ENCODE results near the gene UNK.
"Not testable (repeated sequence)": the region's sequence is repeated elsewhere in the genome, so short reads cannot be mapped to it uniquely, and the experiment has no call there.

The UNK gene

DNA sequence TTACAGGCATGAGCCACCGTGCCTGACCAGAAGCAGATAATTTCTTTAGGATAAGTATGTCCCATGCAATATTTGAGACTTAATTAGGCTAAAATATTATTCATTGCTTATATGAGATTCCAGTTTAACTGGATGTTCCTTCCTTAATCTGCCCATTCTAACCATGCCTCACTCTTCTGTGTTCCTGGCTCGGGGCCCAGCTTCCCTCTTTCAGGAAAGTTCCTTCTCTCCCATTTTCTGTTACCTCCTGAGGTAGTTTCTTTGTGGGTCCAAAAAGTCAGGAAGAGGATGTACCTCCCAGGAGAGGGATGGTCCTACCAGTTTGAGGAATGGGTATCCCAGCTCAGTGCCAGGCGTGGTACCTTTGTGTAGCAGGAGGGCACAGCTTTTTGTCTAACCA is 23.3 kb downstream of the UNK start:
- Mint-ChIP-seq H3K9me3 (no peaks in the 10 kb centered on the region), H3K4me1 (peaks cover 13% of the 10 kb centered on the region), H3K27ac (no peak overlapping the region)

GRCh38 chr17:75808549-75808904 is 23.9 kb downstream of the UNK start:
- Mint-ChIP-seq H3K27me3 (no peaks in the 10 kb centered on the region), H3K4me1 (peaks cover 8% of the 10 kb centered on the region), H3K9me3 (no peaks in the 10 kb centered on the region), H3K4me3 (no peak overlapping the region), H3K36me3 (no peaks in the 10 kb centered on the region), H3K27ac (peak overlapping the region; percentile 68)

More for the DNA sequence above, 23.3 kb downstream of the UNK start:
- Mint-ChIP-seq H3K36me3 (no peaks in the 10 kb centered on the region), H3K4me3 (no peak overlapping the region), H3K27me3 (no peaks in the 10 kb centered on the region)

GRCh38 chr17:75808905-75809621 is 24.5 kb downstream of the UNK start:
- Mint-ChIP-seq H3K27ac (no peak overlapping the region), H3K36me3 (no peaks in the 10 kb centered on the region), H3K27me3 (no peaks in the 10 kb centered on the region), H3K4me1 (peaks cover 3% of the 10 kb centered on the region), H3K9me3 (no peaks in the 10 kb centered on the region), H3K4me3 (no peak overlapping the region)

GRCh38 chr17:75809631-75810111 is 25.1 kb downstream of the UNK start:
- peaks cover 3% of the 10 kb centered on the region for H3K4me1 Mint-ChIP-seq
- no peaks in the 10 kb centered on the region for H3K27me3 Mint-ChIP-seq
- H3K9me3 Mint-ChIP-seq: no peaks in the 10 kb centered on the region

GRCh38 chr17:75810216-75810615 is 25.6 kb downstream of the UNK start:
- H3K36me3 Mint-ChIP-seq: no peaks in the 10 kb centered on the region
- no peak overlapping the region for H3K27ac Mint-ChIP-seq
- no peaks in the 10 kb centered on the region for H3K27me3 Mint-ChIP-seq
- no peak overlapping the region for H3K4me3 Mint-ChIP-seq
- peaks cover 3% of the 10 kb centered on the region for H3K4me1 Mint-ChIP-seq
- H3K9me3 Mint-ChIP-seq: no peaks in the 10 kb centered on the region

More at GRCh38 chr17:75809631-75810111, 25.1 kb downstream of the UNK start:
- Mint-ChIP-seq H3K36me3 (no peaks in the 10 kb centered on the region), H3K4me3 (no peak overlapping the region), H3K27ac (no peak overlapping the region)

DNA sequence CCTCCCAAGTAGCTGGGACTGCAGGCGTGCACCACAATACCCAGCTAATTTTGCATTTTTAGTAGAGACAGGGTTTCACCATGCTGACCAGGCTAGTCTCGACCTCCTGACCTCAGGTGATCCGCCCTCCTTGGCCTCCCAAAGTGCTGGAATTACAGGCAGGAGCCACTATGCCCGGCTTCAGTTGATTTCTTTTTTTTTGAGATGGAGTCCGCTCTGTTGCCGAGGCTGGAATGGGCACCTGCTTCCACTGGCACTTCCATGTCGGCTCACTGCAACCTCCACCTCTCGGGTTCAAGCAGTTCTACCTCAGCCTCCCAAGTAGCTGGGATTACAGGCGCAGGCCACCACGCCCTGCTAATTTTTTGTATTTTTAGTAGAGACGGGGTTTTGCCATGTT is 26.1 kb downstream of the UNK start:
- not testable (repeated sequence) for H3K4me1 Mint-ChIP-seq, H3K9me3 Mint-ChIP-seq, H3K27ac Mint-ChIP-seq, H3K36me3 Mint-ChIP-seq, H3K27me3 Mint-ChIP-seq, H3K4me3 Mint-ChIP-seq

DNA sequence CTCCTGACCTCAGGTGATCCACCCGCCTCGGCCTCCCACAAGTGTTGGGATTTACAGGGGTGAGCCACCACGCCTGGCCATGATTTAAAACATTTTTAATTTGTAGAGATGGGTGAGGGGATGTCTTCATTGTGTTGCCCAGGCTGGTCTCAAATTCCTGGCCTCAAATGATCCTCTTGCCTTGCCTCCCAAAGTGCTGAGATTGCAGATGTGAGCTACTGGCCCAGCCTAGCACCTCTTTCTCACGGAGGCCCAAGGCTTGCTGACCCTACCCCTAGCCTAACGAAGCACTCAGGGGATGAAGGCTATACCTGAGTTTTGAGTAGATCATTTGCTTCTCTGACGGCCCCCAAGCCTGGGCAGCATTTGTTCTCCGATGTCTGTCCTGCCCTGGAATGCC is 26.6 kb downstream of the UNK start:
- Mint-ChIP-seq H3K4me3 (no peak overlapping the region), H3K27ac (no peak overlapping the region), H3K9me3 (no peaks in the 10 kb centered on the region), H3K36me3 (no peaks in the 10 kb centered on the region), H3K27me3 (no peaks in the 10 kb centered on the region), H3K4me1 (peaks cover 3% of the 10 kb centered on the region)

GRCh38 chr17:75812096-75813013 is 27.7 kb downstream of the UNK start:
- no peaks in the 10 kb centered on the region for H3K27me3 Mint-ChIP-seq
- peaks cover 3% of the 10 kb centered on the region for H3K4me1 Mint-ChIP-seq
- H3K27ac Mint-ChIP-seq: no peak overlapping the region
- no peak overlapping the region for H3K4me3 Mint-ChIP-seq
- no peaks in the 10 kb centered on the region for H3K36me3 Mint-ChIP-seq
- H3K9me3 Mint-ChIP-seq: no peaks in the 10 kb centered on the region

DNA sequence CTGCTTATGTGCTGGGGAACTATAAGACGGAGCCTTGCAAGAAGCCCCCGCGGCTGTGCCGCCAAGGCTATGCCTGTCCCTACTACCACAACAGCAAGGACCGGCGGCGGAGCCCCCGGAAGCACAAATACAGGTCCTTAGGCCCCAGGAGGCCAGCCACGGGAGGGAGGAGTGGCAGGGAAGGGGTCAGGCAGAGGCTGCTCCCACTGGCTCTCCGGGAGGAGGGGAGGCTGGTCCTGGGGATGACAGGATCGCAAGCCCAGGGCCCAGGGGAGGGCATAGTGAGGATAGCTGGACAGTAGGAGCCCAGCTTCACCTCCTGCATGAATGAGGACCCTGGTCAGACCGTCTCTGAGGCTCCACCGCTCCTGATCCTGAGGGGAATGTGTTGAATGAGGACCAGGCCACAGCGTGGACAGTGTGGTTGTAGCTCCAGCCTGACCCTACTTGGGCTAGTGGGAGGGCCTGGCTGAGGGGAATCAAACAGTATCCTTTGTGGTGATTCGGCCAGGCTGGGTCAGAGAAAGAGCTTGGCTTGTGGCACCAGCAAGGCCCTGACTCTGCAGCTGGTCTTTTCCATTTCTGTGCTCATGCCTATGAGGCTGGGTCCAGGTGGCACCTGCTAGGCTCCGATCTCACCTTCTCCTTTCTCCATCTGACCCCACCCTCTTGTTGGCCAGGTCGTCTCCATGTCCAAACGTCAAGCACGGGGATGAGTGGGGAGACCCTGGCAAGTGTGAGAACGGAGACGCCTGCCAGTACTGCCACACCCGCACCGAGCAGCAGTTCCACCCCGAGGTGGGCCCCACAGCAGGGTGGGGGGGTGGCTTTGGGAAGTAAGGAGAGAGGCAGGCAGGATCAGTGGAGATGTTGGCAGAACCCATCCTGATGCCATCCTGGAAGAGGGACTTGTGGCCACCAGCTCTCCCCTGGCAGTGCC is 28.7 kb downstream of the UNK start:
- Mint-ChIP-seq H3K36me3 (no peaks in the 10 kb centered on the region), H3K9me3 (no peaks in the 10 kb centered on the region), H3K27me3 (no peaks in the 10 kb centered on the region), H3K4me1 (peaks cover 3% of the 10 kb centered on the region), H3K4me3 (no peak overlapping the region), H3K27ac (no peak overlapping the region)

DNA sequence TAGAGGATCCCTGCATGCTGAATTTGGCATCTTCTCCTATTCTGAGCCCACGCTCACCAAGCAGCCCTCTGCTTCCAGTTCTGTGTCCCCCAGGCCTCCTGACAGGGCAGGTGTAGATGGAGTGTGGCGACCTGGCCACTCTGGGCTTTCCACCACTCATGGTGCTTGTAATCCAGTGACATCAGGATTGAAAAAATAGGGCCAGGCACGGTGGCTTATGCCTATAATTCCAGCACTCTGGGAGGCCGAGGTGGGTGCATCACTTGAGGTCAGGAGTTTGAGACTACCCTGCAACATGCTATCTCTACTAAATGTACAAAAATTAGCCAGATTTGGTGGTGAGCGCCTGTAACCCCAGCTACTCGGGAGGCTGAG is 29.4 kb downstream of the UNK start:
- no peaks in the 10 kb centered on the region for H3K4me1 Mint-ChIP-seq
- no peaks in the 10 kb centered on the region for H3K9me3 Mint-ChIP-seq
- H3K27ac Mint-ChIP-seq: no peak overlapping the region
- H3K4me3 Mint-ChIP-seq: no peak overlapping the region
- H3K27me3 Mint-ChIP-seq: no peaks in the 10 kb centered on the region
- H3K36me3 Mint-ChIP-seq: no peaks in the 10 kb centered on the region

DNA sequence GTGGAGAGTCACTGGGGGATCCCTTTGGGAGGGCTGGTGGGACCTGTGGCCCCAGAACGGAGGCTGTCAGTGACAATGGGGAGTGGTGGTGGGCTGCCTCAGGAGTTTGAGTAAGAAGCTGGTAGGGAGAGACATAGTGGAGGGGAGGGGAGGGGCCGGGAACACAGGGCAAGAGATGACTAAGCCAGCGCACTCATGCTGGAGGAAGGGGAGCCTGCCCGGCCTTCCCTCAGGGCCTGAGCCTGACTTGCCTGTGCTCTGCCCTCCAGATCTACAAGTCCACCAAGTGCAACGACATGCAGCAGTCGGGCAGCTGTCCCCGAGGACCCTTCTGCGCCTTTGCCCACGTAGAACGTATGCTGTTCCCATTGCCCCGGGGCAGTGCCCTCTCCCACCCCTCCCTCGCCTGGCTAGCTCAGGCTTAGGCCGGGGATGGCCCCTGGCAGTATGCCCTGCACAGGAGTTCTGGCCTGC is 30.3 kb downstream of the UNK start:
- peaks cover 2% of the 10 kb centered on the region for H3K36me3 Mint-ChIP-seq
- no peaks in the 10 kb centered on the region for H3K9me3 Mint-ChIP-seq
- no peak overlapping the region for H3K27ac Mint-ChIP-seq
- H3K27me3 Mint-ChIP-seq: no peaks in the 10 kb centered on the region
- H3K4me1 Mint-ChIP-seq: no peaks in the 10 kb centered on the region
- H3K4me3 Mint-ChIP-seq: no peak overlapping the region

DNA sequence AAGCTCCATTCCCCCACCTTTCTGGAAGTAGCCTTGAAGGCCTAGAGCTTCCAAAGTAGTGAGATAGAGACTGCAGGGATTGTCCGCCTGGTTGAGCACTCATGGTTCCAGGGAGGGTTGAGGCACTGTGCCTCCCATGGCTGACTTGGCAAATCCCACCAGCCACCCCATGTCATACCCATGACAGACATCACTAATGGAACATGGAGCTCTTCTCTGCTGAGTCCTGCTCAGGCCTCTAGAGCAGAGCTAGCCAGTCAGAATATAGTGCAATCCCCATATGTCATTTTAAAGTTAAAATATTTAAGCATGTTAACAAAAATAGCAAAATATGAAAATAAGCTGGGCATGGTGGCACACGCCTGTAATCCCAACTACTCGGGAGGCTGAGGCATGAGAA is 30.8 kb downstream of the UNK start:
- H3K4me3 Mint-ChIP-seq: no peak overlapping the region
- H3K4me1 Mint-ChIP-seq: no peaks in the 10 kb centered on the region
- H3K36me3 Mint-ChIP-seq: peaks cover 2% of the 10 kb centered on the region
- H3K27ac Mint-ChIP-seq: no peak overlapping the region
- no peaks in the 10 kb centered on the region for H3K9me3 Mint-ChIP-seq
- H3K27me3 Mint-ChIP-seq: no peaks in the 10 kb centered on the region

DNA sequence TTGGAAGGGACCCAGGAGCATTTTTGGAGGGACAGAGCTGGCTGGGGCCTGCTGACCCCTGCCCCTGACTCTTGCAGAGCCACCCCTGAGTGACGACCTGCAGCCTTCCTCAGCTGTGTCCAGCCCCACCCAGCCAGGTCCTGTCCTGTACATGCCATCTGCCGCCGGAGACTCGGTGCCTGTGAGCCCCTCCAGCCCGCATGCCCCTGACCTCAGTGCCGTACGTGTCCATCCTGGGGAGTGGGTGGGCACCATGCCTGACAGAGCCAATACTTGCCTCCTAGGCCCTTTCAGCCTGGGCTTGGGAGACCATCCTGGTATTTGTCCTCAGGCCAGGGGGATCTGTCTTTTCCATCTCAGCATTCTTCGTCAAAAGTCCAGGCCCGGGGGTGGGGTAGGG is 32.1 kb downstream of the UNK start:
- peaks cover 2% of the 10 kb centered on the region for H3K36me3 Mint-ChIP-seq
- H3K4me3 Mint-ChIP-seq: no peak overlapping the region
- H3K4me1 Mint-ChIP-seq: peaks cover 6% of the 10 kb centered on the region
- H3K27me3 Mint-ChIP-seq: no peaks in the 10 kb centered on the region
- H3K9me3 Mint-ChIP-seq: no peaks in the 10 kb centered on the region
- no peak overlapping the region for H3K27ac Mint-ChIP-seq

DNA sequence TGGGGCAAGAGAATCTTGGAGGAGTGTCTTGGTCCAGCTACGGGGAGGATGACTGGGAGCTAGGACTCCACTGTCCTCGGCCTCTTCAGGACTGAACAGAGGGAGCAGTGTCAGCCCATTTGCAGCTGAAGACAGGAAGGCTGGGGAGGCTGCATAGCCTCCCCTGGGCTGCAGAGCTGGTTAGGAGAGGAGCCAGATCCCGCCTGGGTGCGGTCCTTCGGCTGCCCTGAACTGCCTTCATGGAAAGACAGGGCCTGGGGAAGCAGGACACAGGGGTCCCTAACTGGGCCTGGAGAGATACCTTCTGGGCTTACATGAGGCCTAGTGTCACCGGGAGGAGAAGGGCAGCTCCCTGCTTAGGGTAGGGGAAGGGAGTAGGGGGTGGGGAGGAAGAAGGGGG is 33.0 kb downstream of the UNK start:
- H3K27ac Mint-ChIP-seq: no peak overlapping the region
- peaks cover 2% of the 10 kb centered on the region for H3K36me3 Mint-ChIP-seq
- no peaks in the 10 kb centered on the region for H3K27me3 Mint-ChIP-seq

GRCh38 chr17:75818326-75818885 is 33.8 kb downstream of the UNK start:
- no peaks in the 10 kb centered on the region for H3K27me3 Mint-ChIP-seq
- H3K4me3 Mint-ChIP-seq: no peak overlapping the region
- no peaks in the 10 kb centered on the region for H3K9me3 Mint-ChIP-seq
- H3K4me1 Mint-ChIP-seq: peaks cover 14% of the 10 kb centered on the region
- peaks cover 2% of the 10 kb centered on the region for H3K36me3 Mint-ChIP-seq
- no peak overlapping the region for H3K27ac Mint-ChIP-seq

More for the DNA sequence above, 33.0 kb downstream of the UNK start:
- peaks cover 14% of the 10 kb centered on the region for H3K4me1 Mint-ChIP-seq
- no peak overlapping the region for H3K4me3 Mint-ChIP-seq
- no peaks in the 10 kb centered on the region for H3K9me3 Mint-ChIP-seq

All from activated naive CD4-positive, alpha-beta T cell treated with anti-CD3 and anti-CD28 coated beads, Interleukin-2, amount 50 U/mL, for 24 hours (primary cell).